ENCODE results near the gene P3H3. TPM values are rescaled to one million over a fixed set of nuclear protein-coding genes. Genes with fewer than 3 reads are reported as not detected.
A peak's percentile ranks its signal among the peaks of the same experiment; 100 is the strongest.

The P3H3 gene, protein sequence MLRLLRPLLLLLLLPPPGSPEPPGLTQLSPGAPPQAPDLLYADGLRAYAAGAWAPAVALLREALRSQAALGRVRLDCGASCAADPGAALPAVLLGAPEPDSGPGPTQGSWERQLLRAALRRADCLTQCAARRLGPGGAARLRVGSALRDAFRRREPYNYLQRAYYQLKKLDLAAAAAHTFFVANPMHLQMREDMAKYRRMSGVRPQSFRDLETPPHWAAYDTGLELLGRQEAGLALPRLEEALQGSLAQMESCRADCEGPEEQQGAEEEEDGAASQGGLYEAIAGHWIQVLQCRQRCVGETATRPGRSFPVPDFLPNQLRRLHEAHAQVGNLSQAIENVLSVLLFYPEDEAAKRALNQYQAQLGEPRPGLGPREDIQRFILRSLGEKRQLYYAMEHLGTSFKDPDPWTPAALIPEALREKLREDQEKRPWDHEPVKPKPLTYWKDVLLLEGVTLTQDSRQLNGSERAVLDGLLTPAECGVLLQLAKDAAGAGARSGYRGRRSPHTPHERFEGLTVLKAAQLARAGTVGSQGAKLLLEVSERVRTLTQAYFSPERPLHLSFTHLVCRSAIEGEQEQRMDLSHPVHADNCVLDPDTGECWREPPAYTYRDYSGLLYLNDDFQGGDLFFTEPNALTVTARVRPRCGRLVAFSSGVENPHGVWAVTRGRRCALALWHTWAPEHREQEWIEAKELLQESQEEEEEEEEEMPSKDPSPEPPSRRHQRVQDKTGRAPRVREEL
- polyA plus RNA-seq (ENCODE audit: insufficient read length in 4 of 4): 10 to 100 TPM; 24.5 to 37.1 (median 29.3) TPM

DNA sequence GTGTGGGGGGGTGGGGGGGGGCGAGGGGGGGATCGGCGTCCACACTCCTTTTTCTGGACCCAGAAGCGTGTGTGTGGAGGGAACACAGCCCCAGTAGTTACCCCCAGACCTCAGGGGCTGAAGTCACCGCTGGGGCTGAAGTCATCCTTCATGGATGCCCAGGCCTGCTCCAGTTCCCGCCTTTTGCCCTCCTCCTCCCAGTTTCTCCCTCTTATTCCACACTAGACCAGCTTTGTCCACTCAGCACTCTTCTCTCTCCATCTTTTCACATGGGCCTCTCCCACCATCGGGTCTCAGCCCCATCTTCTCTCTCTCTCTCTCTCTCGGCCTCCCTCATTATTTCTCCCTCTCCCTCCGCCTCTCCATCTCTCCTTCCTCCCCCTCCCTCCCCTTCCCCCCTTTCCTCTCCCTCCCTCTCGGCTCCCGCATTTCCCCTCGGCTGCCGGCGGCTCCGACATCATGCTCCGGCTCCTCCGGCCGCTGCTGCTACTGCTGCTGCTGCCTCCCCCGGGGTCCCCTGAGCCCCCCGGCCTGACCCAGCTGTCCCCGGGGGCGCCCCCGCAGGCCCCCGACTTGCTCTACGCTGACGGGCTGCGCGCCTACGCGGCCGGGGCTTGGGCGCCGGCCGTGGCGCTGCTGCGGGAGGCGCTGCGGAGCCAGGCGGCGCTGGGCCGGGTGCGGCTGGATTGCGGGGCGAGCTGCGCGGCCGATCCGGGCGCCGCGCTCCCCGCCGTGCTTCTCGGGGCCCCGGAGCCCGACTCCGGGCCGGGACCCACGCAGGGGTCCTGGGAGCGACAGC lies at the start of gene P3H3:
P3H3 (plus strand) TSS at position 426 of the 799 bp plus-strand sequence; CDS start at position 460, 34 bp downstream.
- no peak for DNase-seq (ENCODE audit: low read depth in 4 of 4, low spot score in 3 of 4)

DNA sequence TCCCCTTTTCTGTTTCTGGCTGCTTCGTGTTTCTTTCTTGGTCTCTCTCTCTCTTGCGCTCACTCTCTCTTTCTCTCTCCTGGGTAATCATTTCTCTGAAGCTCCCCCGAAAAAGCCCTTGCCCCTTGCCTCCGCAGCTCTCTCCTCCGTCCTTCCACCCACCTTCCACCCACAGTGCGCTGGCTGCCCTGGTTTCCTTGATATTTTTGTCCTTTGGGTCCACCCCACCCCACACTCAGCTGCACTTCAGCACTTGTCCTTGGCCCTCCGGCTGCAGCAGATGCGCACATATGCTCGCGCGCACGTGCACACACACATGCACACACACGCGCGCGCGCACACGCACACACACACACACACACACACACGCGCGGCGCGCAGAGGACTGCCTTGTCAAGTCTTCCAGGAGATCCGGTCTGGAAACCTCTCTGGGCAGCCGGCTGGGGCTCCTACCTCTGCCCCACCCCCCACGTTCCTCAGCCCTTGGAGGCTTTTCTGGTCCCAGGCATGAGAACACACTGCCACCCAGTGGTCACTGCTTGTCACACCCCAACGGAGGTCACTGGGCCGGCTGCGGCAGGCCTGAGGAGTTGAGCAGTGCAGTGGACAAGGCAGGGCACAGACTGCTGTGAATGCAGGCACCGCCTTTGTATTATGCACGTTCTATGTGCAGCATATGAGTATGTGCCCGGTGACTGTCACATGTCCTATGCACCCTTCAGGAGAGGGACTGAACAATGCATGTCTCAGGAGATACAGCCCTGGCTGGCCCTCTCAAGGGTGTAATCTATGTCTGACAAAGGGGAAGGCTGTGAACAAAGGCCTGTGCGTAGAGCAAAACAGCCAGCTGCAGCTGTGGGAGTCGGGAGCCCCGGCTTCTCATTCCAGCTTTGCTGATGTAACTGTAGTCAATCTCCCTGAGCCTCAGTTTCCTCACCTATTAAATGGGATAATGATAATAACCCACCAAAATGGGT lies 49.3 kb upstream of the P3H3 start:
- peak; percentile 92 to 93 (median 92) for DNase-seq (ENCODE audit: low read depth in 4 of 4, low spot score in 3 of 4)

DNA sequence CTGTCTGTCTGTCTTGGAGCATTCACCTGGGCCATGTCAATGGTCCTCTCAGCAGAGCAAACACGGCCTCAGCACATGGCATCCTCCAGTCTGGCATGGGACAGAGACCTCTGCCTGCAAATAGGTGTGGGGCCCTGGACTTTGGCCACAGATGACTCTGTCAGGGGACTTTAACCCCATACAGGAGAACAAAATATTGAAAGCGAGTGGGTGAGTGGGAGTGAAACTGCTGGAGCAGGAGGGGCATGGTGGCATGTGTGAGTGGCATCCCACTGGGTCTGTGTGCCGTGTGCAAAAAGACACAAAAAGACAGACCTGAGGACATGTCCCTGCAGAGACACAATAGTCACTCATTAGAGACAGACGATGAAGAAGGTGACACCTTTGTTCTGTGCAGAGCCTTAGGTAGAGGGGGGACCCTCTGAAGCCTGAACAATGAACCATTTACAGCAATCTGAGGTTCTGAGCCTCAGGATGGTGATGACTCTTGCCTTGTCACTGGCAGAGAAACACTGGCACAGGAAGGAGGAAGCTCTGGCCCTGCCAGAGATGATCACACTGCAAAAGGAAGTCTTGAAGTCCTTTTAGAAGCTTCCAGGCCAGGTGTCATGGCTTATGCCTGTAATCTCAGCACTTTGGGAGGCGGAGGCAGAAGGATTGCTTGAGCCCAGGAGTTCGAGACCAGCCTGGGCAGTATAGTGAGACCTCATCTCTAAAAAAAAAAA lies 48.3 kb upstream of the P3H3 start:
- no peak for DNase-seq (ENCODE audit: low read depth in 4 of 4, low spot score in 3 of 4)

DNA sequence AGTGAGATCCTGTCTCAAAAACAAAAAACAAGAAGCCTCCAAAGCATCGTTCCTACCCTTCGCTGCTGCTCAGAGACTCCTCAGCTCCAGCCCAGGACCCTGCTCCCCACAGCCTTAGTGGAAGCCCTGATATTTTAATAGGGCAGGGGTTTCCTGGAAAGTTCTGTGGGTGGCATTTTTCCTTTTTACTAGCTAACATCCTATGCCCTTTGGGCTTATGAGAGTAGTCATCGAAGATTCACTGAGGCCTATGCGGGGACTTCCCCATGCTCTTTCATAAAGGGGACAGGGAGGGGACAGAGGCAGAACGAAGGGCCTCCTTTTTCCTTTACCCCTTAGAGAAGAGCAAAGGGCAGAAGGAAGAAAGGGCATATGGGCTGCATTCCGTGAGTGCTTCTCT lies 47.6 kb upstream of the P3H3 start:
- no peak for DNase-seq (ENCODE audit: low read depth in 4 of 4, low spot score in 3 of 4)

DNA sequence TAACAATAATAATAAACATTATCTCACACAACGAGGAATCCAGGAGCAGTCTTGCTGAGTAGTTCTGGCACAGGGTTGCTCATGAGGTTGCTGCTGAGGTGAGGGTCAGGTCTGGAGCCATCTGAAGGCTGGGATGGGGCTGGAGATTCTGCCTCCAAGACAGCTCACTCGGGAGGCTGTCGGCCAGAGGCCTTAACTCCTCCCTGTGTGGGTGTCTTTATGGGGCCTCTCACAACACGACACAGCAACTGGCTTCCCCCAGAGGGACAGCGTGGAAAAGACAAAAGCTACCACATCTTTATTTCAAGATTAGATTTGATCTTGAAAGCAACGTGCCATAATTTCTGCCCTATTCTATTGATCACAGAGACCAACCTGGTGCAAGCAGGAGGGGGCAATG lies 46.1 kb upstream of the P3H3 start:
- DNase-seq (ENCODE audit: low read depth in 4 of 4, low spot score in 3 of 4): no peak

DNA sequence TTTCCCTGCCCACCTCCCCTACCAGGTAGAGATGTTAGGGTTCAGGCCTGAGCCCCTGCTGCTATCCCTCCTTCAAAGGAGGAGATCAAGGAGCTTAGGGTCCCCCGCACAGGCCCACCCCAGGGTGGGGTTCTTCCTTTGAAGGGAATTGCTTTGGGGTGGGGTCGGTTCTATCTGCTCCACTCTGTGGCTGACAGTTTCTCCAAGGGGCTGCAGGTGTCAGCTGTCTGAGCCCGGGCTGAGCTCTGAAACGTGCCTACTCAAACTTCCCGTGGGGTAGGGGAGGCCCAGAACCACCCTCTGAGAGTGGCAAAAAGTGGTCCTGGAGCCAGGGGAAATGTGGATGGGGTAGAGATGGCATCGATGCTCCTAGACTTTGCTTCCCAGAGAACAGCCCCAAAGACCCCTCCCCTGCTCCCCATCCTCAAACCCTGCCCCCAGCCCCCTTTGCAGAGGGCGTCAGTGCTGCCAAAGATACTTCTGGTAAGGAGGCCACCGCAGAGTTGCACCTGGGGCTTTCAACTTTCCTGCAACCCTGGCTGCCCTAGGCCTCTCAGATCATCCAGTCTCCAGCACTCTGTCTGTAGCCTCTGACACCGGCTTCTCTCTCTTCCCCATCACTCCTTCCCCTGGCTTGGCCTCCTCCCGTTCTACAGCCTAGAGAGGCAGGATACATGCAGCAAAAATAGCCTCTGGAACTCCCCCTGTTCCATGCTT lies 45.2 kb upstream of the P3H3 start:
- no peak for DNase-seq (ENCODE audit: low read depth in 4 of 4, low spot score in 3 of 4)

DNA sequence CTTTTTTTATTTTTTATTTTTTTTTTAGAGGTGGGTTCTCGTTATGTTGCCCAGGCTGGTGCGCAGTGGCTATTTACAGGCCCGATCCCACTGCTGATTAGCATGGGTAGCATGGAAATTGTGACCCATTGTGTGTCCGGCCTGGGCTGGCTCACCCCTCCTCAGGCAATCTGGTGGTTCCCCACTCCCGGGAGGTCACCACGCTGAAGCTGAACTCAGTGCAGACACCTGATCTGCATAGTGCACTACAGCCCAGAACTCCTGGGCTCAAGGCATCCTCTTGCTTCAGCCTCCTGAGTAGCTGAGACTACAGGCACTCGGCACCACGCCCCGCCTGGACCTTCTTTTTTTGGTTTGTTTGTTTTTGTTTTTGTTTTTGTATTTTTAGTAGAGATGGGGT lies 44.4 kb upstream of the P3H3 start:
- no peak for DNase-seq (ENCODE audit: low read depth in 4 of 4, low spot score in 3 of 4)

DNA sequence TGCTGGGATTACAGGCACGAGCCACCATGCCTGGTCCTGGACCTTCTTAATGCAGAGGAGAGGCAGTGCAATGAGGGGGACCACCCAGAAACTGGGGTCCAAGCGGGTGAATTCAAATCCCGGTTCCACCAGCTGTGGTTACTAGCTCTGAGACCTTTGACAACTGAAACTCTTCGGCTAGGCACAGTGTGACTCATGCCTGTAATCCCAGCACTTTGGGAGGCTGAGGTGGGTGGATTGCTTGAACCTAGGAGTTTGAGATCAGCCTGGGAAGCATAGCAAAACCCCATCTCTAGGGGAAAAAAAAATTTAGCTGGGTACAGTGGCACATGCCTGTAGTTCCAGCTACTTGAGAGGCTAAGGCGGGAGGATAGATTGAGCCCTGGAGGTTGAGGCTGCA lies 43.9 kb upstream of the P3H3 start:
- no peak for DNase-seq (ENCODE audit: low read depth in 4 of 4, low spot score in 3 of 4)

DNA sequence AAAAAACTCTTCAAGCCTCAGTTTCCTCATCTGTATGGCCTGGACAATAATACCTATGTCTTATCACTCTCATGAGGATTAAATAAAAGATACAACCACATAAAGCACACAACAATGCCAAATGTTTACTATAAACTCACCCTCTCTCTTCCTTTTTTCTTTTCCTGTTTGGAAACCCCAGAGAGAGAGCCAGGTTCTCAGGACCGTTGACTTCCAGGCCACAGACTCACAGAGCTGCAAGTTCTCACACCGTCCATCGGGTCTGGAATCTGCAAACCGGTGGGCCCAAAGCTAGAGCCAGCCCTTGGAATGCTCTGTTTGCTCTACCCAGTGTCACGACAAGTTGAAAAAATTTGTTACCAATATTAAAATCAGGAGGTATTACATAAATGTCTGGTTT lies 43.4 kb upstream of the P3H3 start:
- DNase-seq (ENCODE audit: low read depth in 4 of 4, low spot score in 3 of 4): no peak

DNA sequence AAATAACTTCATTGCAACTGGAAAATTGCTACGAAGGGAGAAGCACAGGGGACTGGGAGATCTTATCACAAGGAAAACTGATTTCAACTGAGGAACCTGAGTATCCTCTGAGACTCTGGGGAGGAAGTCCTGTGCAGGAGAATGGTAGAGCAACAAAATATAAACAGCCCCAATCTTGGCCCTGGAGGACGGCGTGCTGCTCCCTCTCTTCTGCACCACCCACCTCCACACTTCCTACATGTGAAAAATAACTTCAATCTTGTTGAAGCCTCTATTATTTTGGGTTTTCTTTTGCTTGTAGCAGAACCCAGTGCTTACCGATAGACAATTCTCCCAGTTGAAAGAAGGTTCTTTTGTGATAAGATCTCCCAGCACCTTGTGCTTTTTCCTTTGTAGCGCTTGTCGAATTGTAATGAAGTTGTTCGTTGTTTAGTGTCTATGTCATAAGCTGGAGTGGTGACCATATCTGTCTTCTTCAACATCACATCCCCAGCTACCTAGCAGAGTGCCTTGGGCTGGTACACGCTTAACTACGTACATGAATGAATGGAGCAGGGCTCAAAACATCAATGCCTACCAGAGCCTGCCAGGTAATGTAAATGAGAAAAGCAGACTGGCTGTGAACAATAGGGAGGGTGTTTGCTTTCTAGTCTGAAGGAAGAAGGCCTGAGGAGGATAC lies 41.7 kb upstream of the P3H3 start:
- DNase-seq (ENCODE audit: low read depth in 4 of 4, low spot score in 3 of 4): no peak

DNA sequence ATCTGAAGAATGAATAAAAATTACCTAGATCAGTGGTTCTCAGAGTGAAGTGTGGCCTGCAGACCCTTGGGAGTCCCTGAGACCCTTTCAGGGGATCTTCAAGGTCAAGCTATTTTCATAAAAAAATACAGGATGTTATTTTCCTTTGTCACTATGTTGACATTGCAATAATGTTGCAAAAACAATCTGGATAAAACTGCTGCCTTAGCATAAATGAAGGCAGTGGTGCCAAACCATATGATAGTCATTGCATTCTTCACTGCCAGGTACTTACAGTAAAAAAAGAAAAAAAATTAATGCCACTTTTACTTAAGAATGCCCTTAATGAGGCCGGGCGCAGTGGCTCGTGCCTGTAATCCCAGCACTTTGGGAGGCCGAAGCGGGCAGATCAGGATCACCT lies 40.9 kb upstream of the P3H3 start:
- DNase-seq (ENCODE audit: low read depth in 4 of 4, low spot score in 3 of 4): no peak

DNA sequence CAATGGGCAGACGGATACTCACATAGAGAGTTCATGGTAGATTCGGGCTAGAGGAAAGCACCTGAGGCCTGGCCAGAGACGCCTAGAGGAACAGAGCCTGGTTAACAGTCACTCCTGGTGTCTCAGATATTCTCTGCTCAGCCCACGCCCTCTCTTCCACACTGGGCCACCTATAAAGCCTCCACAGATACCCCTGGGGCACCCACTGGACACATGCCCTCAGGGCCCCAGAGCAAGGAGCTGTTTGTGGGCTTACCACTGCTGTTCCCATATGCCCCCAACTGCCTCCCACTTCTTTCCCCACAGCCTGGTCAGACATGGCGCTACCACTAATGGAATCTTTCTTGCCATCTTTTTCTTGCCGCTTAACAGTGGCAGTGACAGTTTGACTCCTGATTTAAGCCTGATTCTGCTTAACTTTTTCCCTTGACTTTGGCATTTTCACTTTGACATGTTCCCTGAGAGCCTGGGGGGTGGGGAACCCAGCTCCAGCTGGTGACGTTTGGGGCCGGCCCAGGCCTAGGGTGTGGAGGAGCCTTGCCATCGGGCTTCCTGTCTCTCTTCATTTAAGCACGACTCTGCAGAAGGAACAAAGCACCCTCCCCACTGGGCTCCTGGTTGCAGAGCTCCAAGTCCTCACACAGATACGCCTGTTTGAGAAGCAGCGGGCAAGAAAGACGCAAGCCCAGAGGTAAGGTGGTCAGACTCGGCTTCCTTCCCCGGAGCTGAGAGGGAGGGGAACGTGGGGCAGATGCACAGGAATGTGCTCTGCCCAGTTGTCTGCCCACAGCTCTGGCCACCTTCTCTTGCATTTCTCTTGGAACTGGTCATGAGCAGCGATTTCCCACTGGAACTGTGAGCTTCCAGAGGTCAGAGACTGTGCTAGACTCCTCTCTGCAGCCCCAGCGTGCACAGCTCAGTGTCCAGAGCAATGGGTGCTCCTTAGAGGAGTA lies 39.0 kb upstream of the P3H3 start, which contains the start of gene CD4:
CD4 (plus strand) TSS at position 557 of the 953 bp plus-strand sequence. CDS start 10,611 bp downstream, outside the sequence.
- DNase-seq (ENCODE audit: low read depth in 4 of 4, low spot score in 3 of 4): no peak

DNA sequence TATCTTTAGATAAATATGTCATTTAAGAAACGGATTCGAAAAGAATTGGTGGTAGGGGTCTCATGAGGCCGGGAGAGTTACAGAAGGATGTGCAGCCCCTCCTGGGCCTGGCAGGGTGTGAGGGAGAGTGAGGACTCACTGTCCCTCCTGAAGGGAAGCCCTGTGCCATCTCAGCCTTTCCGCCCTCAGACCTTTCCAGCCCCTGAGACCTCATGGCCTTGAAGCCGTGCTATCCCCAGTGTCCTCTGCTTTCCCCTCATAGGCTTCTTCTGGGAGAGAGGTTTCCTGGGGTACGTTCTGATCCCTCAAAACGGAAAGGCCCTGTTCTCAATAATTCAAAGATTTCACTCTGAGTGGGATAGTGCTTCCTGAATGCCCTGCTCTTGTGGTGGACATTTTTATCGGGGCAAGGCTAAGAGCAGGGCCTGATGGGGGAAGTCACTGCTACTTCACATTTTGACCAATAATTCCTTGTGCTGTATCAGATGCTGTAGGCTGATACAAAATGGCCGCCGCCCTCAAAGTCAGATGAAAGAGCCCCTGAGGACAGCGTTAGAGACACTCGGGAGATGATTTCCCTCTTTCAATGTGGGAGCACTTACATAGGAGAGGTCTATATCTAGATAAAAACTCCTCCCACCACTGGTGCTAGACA lies 37.6 kb upstream of the P3H3 start:
- DNase-seq (ENCODE audit: low read depth in 4 of 4, low spot score in 3 of 4): no peak

DNA sequence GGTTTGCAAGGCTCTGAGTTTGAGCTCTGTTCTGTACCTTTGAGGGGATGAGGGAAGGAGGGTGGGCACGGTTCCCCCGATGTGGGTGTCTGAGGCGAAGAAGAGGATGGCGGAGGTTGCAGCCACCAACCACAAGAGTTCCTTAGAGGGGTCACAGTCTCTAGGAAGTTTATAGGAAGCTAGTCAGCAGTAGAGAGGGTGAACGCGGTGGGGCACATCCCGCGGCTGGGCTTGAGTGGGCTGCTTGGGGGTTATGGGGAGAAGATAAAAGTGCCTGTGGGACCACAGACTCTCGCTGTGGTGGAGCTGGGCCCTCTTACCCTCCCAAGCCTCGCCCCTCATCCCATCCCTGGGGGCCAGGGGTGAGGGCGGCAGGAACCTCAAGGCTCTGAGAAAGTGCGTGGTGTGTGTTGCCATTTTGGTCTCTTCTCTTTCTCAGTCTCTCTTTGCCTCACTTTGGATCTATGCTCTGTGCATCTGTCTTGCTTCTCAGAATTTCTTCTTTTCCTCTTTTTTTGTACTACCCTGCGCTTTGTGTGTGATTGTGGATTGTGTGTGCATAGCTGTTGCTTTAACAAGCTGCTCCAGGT lies 36.2 kb upstream of the P3H3 start:
- DNase-seq (ENCODE audit: low read depth in 4 of 4, low spot score in 3 of 4): no peak

DNA sequence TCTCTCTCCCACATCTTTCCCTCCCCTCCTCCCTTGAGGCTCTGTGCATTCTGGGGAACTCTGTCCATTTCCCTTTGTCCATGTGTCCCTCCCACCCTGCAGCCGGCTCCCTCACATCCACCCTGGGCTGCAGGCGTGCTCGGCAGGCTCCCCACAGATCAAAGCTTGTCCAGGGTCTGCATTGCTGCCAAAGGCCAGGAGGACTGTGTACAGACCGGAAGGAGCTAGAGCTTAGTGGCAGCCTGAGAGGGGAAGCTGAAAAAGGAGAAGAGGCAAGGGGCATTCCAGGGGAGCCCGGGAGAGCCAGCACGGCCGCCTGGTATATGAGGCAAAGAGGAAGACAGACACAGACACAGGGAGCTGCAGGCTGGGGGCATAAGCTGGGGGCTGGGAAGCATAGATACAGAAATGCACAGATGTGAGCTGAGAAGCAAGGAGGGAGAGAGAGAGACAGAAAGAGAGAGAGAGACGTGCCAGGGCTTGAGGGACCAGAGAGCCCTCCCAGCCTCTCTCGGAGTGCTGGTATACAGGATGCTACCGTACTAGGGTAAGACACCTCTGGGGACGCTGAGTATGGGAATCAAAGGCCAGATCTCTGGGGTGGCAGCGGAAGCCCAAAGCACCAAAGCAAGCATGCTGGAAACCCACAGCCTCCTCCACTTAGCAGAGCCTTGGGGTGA lies 35.5 kb upstream of the P3H3 start:
- DNase-seq (ENCODE audit: low read depth in 4 of 4, low spot score in 3 of 4): no peak

Measured in right renal pelvis (tissue), 4 donors.